ENCODE data around the gene PJA1. TPM values are rescaled to one million over a fixed set of nuclear protein-coding genes. Genes with fewer than 3 reads are reported as not detected.

Gene PJA1
- polyA plus RNA-seq, 3 donors: 2.1 to 11.6 (median 8.8) TPM

DNA sequence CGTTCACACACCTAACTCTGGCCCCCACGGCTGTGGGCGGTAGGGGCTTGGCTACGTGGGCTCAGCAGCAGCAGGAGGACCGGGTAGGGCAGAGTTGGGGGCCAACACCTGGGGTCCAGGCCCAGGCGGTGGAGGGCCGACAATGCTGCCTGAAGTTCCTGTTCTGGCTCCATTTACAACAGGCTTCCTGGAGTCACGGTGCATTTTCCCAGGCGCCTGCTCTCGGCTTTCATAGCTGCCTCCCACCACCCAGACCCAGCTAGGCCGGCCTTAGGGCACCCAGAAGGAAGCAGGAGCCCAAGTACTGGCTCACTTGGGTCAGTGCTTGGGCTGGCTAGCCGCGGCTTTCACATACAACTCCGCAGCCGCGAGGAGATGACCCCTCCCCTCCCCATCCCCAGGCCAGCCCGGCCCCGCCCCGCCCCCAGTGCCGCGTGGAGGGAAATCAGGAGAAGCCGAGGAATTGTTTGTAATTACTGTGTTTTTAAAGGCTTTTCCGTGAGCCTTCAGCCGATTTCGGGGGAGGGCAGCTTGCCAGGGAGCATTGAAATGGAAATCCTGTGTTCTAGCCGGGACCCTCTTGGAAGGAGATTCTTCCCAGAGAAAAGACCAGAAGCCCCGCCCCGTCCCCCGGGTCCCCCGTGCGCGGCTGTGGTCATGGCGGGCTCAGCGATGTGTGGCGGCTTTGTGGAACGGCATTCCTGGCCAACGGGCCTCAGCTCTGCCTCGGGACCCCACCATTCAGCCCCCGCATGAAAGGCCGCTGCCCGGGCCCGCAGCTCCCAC, 28.5 kb downstream of the PJA1 start:
- Mint-ChIP-seq H3K9me3 (no peaks in the 10 kb centered on the region), H3K27me3 (ENCODE audit: low read depth in 3 of 3) (peaks cover 17 to 36% (median 31%) of the 10 kb centered on the region in 3 donors), H3K27ac (no peak overlapping the region), H3K36me3 (no peaks in the 10 kb centered on the region), H3K4me1 (peaks cover 2% of the 10 kb centered on the region), H3K4me3 (peak overlapping the region in 1 of 2 donors; percentile 51)
- no peaks in the 10 kb centered on the region for H4K20me1 ChIP-seq (ENCODE audit: insufficient read depth, low read length)
- peaks cover 0 to 10% of the 10 kb centered on the region in 2 donors for H3K27me3 ChIP-seq (ENCODE audit: control insufficient read depth in 2 of 2, insufficient read depth in 2 of 2, low read length in 2 of 2)
- DNase-seq: no peak
- H3K4me3 ChIP-seq (replicated peaks in 1 of 3; ENCODE audit: low read depth in 2 of 3, low read length in 3 of 3): no peak overlapping the region
- H3K4me2 ChIP-seq (replicated peaks; ENCODE audit: extremely low read depth, low read length, poor library complexity, severe bottlenecking): peak overlapping the region; percentile 2
- H3K4me1 ChIP-seq (ENCODE audit: control insufficient read depth in 1 of 2, insufficient read depth in 2 of 2, low read length in 2 of 2): no peaks in the 10 kb centered on the region
- TF ChIP-seq, protein P1, sequence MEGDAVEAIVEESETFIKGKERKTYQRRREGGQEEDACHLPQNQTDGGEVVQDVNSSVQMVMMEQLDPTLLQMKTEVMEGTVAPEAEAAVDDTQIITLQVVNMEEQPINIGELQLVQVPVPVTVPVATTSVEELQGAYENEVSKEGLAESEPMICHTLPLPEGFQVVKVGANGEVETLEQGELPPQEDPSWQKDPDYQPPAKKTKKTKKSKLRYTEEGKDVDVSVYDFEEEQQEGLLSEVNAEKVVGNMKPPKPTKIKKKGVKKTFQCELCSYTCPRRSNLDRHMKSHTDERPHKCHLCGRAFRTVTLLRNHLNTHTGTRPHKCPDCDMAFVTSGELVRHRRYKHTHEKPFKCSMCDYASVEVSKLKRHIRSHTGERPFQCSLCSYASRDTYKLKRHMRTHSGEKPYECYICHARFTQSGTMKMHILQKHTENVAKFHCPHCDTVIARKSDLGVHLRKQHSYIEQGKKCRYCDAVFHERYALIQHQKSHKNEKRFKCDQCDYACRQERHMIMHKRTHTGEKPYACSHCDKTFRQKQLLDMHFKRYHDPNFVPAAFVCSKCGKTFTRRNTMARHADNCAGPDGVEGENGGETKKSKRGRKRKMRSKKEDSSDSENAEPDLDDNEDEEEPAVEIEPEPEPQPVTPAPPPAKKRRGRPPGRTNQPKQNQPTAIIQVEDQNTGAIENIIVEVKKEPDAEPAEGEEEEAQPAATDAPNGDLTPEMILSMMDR (IDR thresholded peaks at IDR 0.05): no peak
- no peaks in the 10 kb centered on the region for H3K36me3 ChIP-seq (replicated peaks in 1 of 2; ENCODE audit: control insufficient read depth in 1 of 2, insufficient read depth in 2 of 2, low read length in 2 of 2)
- no peaks in the 10 kb centered on the region for H3K9me3 ChIP-seq (replicated peaks in 1 of 2; ENCODE audit: control insufficient read depth in 1 of 2, insufficient read depth in 1 of 2, low read length in 2 of 2)
- intact Hi-C loops (cut with micrococcal nuclease): no loop called here
- WGBS (ENCODE audit: insufficient coverage): 32% methylated on average over 13 of the region's 42 CpGs
- no peak overlapping the region for H2AFZ ChIP-seq (ENCODE audit: insufficient read depth, low read depth, low read length, poor library complexity, severe bottlenecking)
- H3K27ac ChIP-seq (ENCODE audit: low read depth in 1 of 2, low read length in 2 of 2): no peak overlapping the region
- no peak overlapping the region for H3K9ac ChIP-seq (ENCODE audit: insufficient read depth, low read length, poor library complexity, severe bottlenecking)
- H3K79me2 ChIP-seq (ENCODE audit: insufficient read depth, low read length): no peaks in the 10 kb centered on the region

DNA sequence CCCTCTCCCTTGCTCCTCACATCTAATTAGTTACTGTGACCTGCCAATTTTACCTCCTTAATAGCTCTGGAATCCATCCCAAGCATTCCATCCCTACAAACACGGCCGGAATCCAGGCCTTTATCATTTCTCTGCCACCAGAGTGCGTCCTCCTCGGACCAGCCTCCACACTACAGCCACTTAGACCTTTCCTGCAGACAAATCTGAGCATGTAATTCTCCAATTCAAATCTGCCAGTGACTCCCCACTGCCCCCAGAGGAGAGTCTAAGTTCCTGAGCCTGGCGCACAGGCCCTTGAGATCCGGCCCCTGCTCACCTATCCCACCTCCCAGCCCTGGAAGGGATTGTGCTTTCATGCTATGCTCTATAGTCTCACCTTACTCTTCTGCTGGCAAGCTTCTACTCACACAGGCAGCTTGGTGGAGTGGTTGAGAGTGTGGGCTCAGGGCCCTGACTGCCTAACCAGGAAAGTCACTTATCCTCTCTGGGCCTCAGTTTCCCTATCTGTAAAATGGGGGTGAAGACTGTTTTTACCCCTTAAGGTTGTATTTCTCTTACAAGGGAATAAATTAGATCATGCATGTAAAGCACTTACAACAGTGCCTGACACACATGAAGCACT, 31.2 kb downstream of the PJA1 start:
- no CpG with 5 or more reads among the region's 6 CpGs for WGBS (ENCODE audit: insufficient coverage)
- Mint-ChIP-seq H3K4me3 (peak overlapping the region in 1 of 2 donors; percentile 47), H3K9me3 (peaks cover 0 to 1% (median 0%) of the 10 kb centered on the region in 7 donors), H3K27me3 (ENCODE audit: low read depth in 3 of 3) (peaks cover 27 to 47% (median 41%) of the 10 kb centered on the region in 3 donors), H3K4me1 (peaks cover 2% of the 10 kb centered on the region), H3K27ac (no peak overlapping the region), H3K36me3 (no peaks in the 10 kb centered on the region)
- no peak overlapping the region for H2AFZ ChIP-seq (ENCODE audit: insufficient read depth, low read depth, low read length, poor library complexity, severe bottlenecking)
- no peak for DNase-seq
- H3K79me2 ChIP-seq (ENCODE audit: insufficient read depth, low read length): no peaks in the 10 kb centered on the region
- H4K20me1 ChIP-seq (ENCODE audit: insufficient read depth, low read length): no peaks in the 10 kb centered on the region
- no peaks in the 10 kb centered on the region for H3K9me3 ChIP-seq (replicated peaks in 1 of 2; ENCODE audit: control insufficient read depth in 1 of 2, insufficient read depth in 1 of 2, low read length in 2 of 2)
- TF ChIP-seq, protein P1 (IDR thresholded peaks at IDR 0.05): no peak
- no peaks in the 10 kb centered on the region for H3K4me1 ChIP-seq (ENCODE audit: control insufficient read depth in 1 of 2, insufficient read depth in 2 of 2, low read length in 2 of 2)
- H3K36me3 ChIP-seq (replicated peaks in 1 of 2; ENCODE audit: control insufficient read depth in 1 of 2, insufficient read depth in 2 of 2, low read length in 2 of 2): no peaks in the 10 kb centered on the region
- no peak overlapping the region for H3K4me3 ChIP-seq (replicated peaks in 1 of 3; ENCODE audit: low read depth in 2 of 3, low read length in 3 of 3)
- H3K27ac ChIP-seq (ENCODE audit: low read depth in 1 of 2, low read length in 2 of 2): no peak overlapping the region
- H3K27me3 ChIP-seq (ENCODE audit: control insufficient read depth in 2 of 2, insufficient read depth in 2 of 2, low read length in 2 of 2): peaks cover 2 to 16% of the 10 kb centered on the region in 2 donors
- H3K9ac ChIP-seq (ENCODE audit: insufficient read depth, low read length, poor library complexity, severe bottlenecking): no peak overlapping the region
- intact Hi-C loops (cut with micrococcal nuclease): no loop called here
- H3K4me2 ChIP-seq (replicated peaks; ENCODE audit: extremely low read depth, low read length, poor library complexity, severe bottlenecking): no peak overlapping the region
